Hepatocyte (in vitro differentiated cells): ENCODE measurements around the gene GDF9.

Experiments
- CTCF ChIP-seq: fragments of 200-600 bp; sonication (generic); IDR thresholded peaks from 2 replicates; pipeline ENCODE4 v1.5.1; 2016; ENCODE audit warnings: antibody characterized with exemption, mild to moderate bottlenecking; ENCODE audit not compliant: poor library complexity
- EZH2 ChIP-seq: fragments of 200-600 bp; sonication (generic); IDR thresholded peaks from 2 replicates; pipeline ENCODE4 v1.6.1; 2016; ENCODE audit warnings: antibody characterized with exemption, mild to moderate bottlenecking, borderline replicate concordance
- EZH2phosphoT487 ChIP-seq: fragments of 200-600 bp; sonication (generic); IDR thresholded peaks from one replicate; pipeline ENCODE4 v1.6.1; 2018; ENCODE audit warnings: antibody characterized with exemption, mild to moderate bottlenecking, low read depth, moderate library complexity; ENCODE audit not compliant: unreplicated experiment, severe bottlenecking

GRCh38 chr5:132830436-132831094 is 35.7 kb downstream of the GDF9 start, which contains the start of gene SHROOM1:
- TF ChIP-seq CTCF, result no peak
- no peak for TF ChIP-seq EZH2
- no peak for TF ChIP-seq EZH2phosphoT487
